Activated gamma-delta T cell treated with Interleukin-2 at 50 U/mL for 16 hours (primary cell): Measurements from ENCODE around the gene BPIFA3.

Source experiments
- DNase-seq: peaks from one replicate; pipeline ENCODE4 v3.0.0-alpha.2; 2020

BPIFA3 gene

GRCh38 chr20:33229843-33230242 is 12.7 kb downstream of the BPIFA3 start:
- DNase-seq = no peak

- no peak for DNase-seq
These were observed 14.1 kb downstream of the BPIFA3 start for GRCh38 chr20:33231237-33231636.

- DNase-seq = no peak
These were observed 15.4 kb downstream of the BPIFA3 start for GRCh38 chr20:33232486-33233072.

GRCh38 chr20:33233129-33233774 is 16.1 kb downstream of the BPIFA3 start:
- DNase-seq = no peak

- DNase-seq = no peak
These were observed 16.9 kb downstream of the BPIFA3 start for GRCh38 chr20:33234050-33234449.

- DNase-seq = no peak
These were observed 18.5 kb downstream of the BPIFA3 start, which contains the start of gene BPIFA1 for GRCh38 chr20:33235696-33236095. Gene BPIFA1 (plus strand): TSS chr20:33235996. CDS start chr20:33237712, 1,716 bp downstream.

- DNase-seq = no peak
These were observed 19.2 kb downstream of the BPIFA3 start for GRCh38 chr20:33236351-33236750.

GRCh38 chr20:33237989-33238388 is 20.8 kb downstream of the BPIFA3 start:
- DNase-seq = no peak

GRCh38 chr20:33239418-33239817 is 22.3 kb downstream of the BPIFA3 start:
- DNase-seq = no peak

GRCh38 chr20:33239979-33240736 is 23.0 kb downstream of the BPIFA3 start:
- DNase-seq = no peak

GRCh38 chr20:33240923-33241322 is 23.8 kb downstream of the BPIFA3 start:
- no peak for DNase-seq

GRCh38 chr20:33242319-33243100 is 25.4 kb downstream of the BPIFA3 start:
- DNase-seq = no peak

- DNase-seq = no peak
These were observed 28.9 kb downstream of the BPIFA3 start for GRCh38 chr20:33246077-33246476.

GRCh38 chr20:33249456-33249855 is 32.3 kb downstream of the BPIFA3 start:
- no peak for DNase-seq

- no peak for DNase-seq
These were observed 33.5 kb downstream of the BPIFA3 start for GRCh38 chr20:33250666-33251065.

GRCh38 chr20:33251496-33251895 is 34.3 kb downstream of the BPIFA3 start:
- no peak for DNase-seq

- DNase-seq = no peak
These were observed 35.3 kb downstream of the BPIFA3 start for GRCh38 chr20:33252460-33252859.

GRCh38 chr20:33255005-33255404 is 37.9 kb downstream of the BPIFA3 start:
- DNase-seq = no peak

- DNase-seq = no peak
These were observed 40.1 kb downstream of the BPIFA3 start for GRCh38 chr20:33257237-33257636.

GRCh38 chr20:33259371-33259770 is 42.2 kb downstream of the BPIFA3 start:
- DNase-seq = no peak

GRCh38 chr20:33261465-33261864 is 44.3 kb downstream of the BPIFA3 start:
- DNase-seq = no peak

GRCh38 chr20:33262658-33263065 is 45.5 kb downstream of the BPIFA3 start:
- DNase-seq = no peak

GRCh38 chr20:33263784-33264183 is 46.6 kb downstream of the BPIFA3 start:
- no peak for DNase-seq
